HCT116 (cell line): ENCODE data around the gene RIPPLY2. TPM values are rescaled to one million over a fixed set of nuclear protein-coding genes. Genes with fewer than 3 reads are reported as not detected.

Experiments used
- ATAC-seq: fragments of 200-7000 bp; cut with Tn5 transposase; 2 replicates; pipeline ENCODE4 v1.9.1; 2020; ENCODE audit warnings: mild to moderate bottlenecking, moderate library complexity
- BruUV-seq: library from RNA; stranded (reverse); fragments of 400-500 nt; replicated peaks from 2 replicates; lab custom pipeline; 2021; lab: Mats Ljungman, UMichigan
- CTCF ChIA-PET: fragments of 300-600 bp; sonication (Branson Sonifier 250); formaldehyde crosslinking; loops from one replicate; lab custom pipeline; 2021; ENCODE audit warnings: antibody characterized with exemption; lab: Charles Lee
- POLR2A ChIA-PET: fragments of 300-600, 350-600 bp; sonication (Branson Sonifier 250); formaldehyde crosslinking; loops from one replicate; lab custom pipeline; 2021; ENCODE audit warnings: antibody characterized with exemption; lab: Charles Lee
- RAD21 ChIA-PET, 2 experiments: fragments of 300-600 bp; sonication (Branson Sonifier 250); formaldehyde crosslinking; loops; one replicate each; lab custom pipeline; 2023; ENCODE audit warnings: low total read pairs in 2 of 2; ENCODE audit not compliant: uncharacterized antibody in 2 of 2, unreplicated experiment in 2 of 2, low non-redundant PET in 1 of 2; lab: Charles Lee
- DNase-seq: peaks from one replicate; pipeline ENCODE4 v3.0.0-alpha.2; 2010; ENCODE audit warnings: low read depth, low spot score
- H2AFZ ChIP-seq: fragments of 200-600 bp; shearing (Covaris generic), sonication (generic); 2 replicates; pipeline ENCODE4 v1.6.1; 2017; ENCODE audit warnings: low read depth, mixed run types, mixed read lengths, antibody characterized with exemption, low read length; ENCODE audit not compliant: poor library complexity, severe bottlenecking
- H3K27ac ChIP-seq: 2 replicates; pipeline ENCODE4 v1.5.1; 2012; ENCODE audit warnings: low read depth, low read length
- H3K27me3 ChIP-seq: fragments of 200-600 bp; sonication (generic); 2 replicates; pipeline ENCODE4 v1.6.1; 2016; ENCODE audit warnings: mixed run types, low read length, mixed read lengths; ENCODE audit not compliant: insufficient read depth
- H3K36me3 ChIP-seq, 2 experiments: fragments of 200-500 bp in 1 of 2; fragments of 200-600 bp in 1 of 2; sonication (Bioruptor generic) in 1 of 2; sonication (generic) in 1 of 2; 2 replicates each; pipeline versions ENCODE4 v1.5.1 to v1.6.1; 2014 to 2016; ENCODE audit warnings: low read length in 2 of 2, inconsistent platforms in 1 of 2, mixed read lengths in 1 of 2, mixed run types in 1 of 2; ENCODE audit not compliant: insufficient read depth in 2 of 2, control insufficient read depth in 1 of 2
- H3K4me1 ChIP-seq, 2 experiments: fragments of 200-600 bp in 1 of 2; sonication (generic) in 1 of 2; 2 replicates each; pipeline versions ENCODE4 v1.5.1 to v1.6.1; 2012 to 2017; ENCODE audit warnings: low read length in 2 of 2, inconsistent platforms in 1 of 2, mild to moderate bottlenecking in 1 of 2, mixed read lengths in 1 of 2, mixed run types in 1 of 2, moderate library complexity in 1 of 2; ENCODE audit not compliant: insufficient read depth in 2 of 2, control insufficient read depth in 1 of 2
- H3K4me2 ChIP-seq: fragments of 200-600 bp; sonication (generic); 2 replicates; pipeline ENCODE4 v1.6.1; 2017; ENCODE audit warnings: mixed run types, low read length, mixed read lengths
- H3K4me3 ChIP-seq, 2 experiments: fragments of 200-600 bp in 1 of 2; sonication (generic) in 1 of 2; replicated peaks in 1 of 2; 2 replicates each; pipeline ENCODE4 v1.5.1; 2011 to 2016; ENCODE audit warnings: low read length in 2 of 2, control low read depth in 1 of 2, low read depth in 1 of 2, mild to moderate bottlenecking in 1 of 2, mixed read lengths in 1 of 2, mixed run types in 1 of 2
- H3K79me2 ChIP-seq: fragments of 200-600 bp; sonication (generic); 2 replicates; pipeline ENCODE4 v1.6.1; 2017; ENCODE audit warnings: mild to moderate bottlenecking, mixed run types, low read length, moderate library complexity, mixed read lengths; ENCODE audit not compliant: insufficient read depth
- H3K9ac ChIP-seq: fragments of 200-600 bp; sonication (generic); 2 replicates; pipeline ENCODE4 v1.6.1; 2016; ENCODE audit warnings: low read length, mixed read lengths
- H3K9me2 ChIP-seq: fragments of 200-600 bp; sonication (generic), shearing (Covaris generic); 2 replicates; pipeline ENCODE4 v1.6.1; 2017; ENCODE audit warnings: mixed run types, mild to moderate bottlenecking, moderate library complexity; ENCODE audit not compliant: insufficient read depth
- H3K9me3 ChIP-seq, 2 experiments: fragments of 200-500 bp in 1 of 2; fragments of 200-600 bp in 1 of 2; sonication (Bioruptor generic) in 1 of 2; sonication (generic) in 1 of 2; 2 replicates each; pipeline ENCODE4 v1.6.1; 2014 to 2017; ENCODE audit warnings: low read length in 2 of 2, mixed read lengths in 2 of 2, inconsistent platforms in 1 of 2, low read depth in 1 of 2, mild to moderate bottlenecking in 1 of 2, mixed run types in 1 of 2, moderate library complexity in 1 of 2; ENCODE audit not compliant: control insufficient read depth in 1 of 2, insufficient read depth in 1 of 2
- H4K20me1 ChIP-seq: fragments of 200-600 bp; sonication (generic), shearing (Covaris generic); 2 replicates; pipeline ENCODE4 v1.6.1; 2017; ENCODE audit warnings: mixed run types, mild to moderate bottlenecking, moderate library complexity; ENCODE audit not compliant: insufficient read depth
- ATF3 ChIP-seq: IDR thresholded peaks from 2 replicates; pipeline ENCODE4 v1.6.1; 2012
- EZH2 ChIP-seq: fragments of 200-600 bp; sonication (generic); IDR thresholded peaks from 2 replicates; pipeline ENCODE4 v1.6.1; 2017; ENCODE audit warnings: antibody characterized with exemption, mixed run types
- MAX ChIP-seq: IDR thresholded peaks from 2 replicates; pipeline ENCODE4 v1.6.1; 2012
- TCF7L2 ChIP-seq: IDR thresholded peaks from 2 replicates; pipeline ENCODE4 v1.7.0; 2011; ENCODE audit warnings: borderline replicate concordance, inconsistent platforms; ENCODE audit not compliant: insufficient read depth, insufficient read length; ENCODE audit errors: extremely low read depth
- ZFX ChIP-seq: fragments of 450-650 bp; IDR thresholded peaks from 2 replicates; pipeline ENCODE4 v1.6.1; 2017
- intact Hi-C: fragments of 100-400 bp; cut with micrococcal nuclease; formaldehyde crosslinking; loops from 2 replicates; pipeline ENCODE4 v1.10.0; 2022
- total RNA-seq: library from RNA; stranded (reverse); gene quantifications from one replicate; pipeline ENCODE4 v1.2.1, GENCODE V29; 2021; ENCODE audit not compliant: unreplicated experiment
- TF ChIP-seq, protein P1 (sequence below), 3 experiments: fragments of 200-600 bp in 1 of 3; sonication (generic) in 1 of 3; IDR thresholded peaks in 2 of 3; conservative IDR thresholded peaks in 1 of 3; 2 replicates each; pipeline ENCODE4 v1.5.1; 2012 to 2017; ENCODE audit warnings: low read depth in 2 of 3, low read length in 2 of 3, antibody characterized with exemption in 1 of 3, borderline replicate concordance in 1 of 3, control low read depth in 1 of 3, mild to moderate bottlenecking in 1 of 3, mixed read lengths in 1 of 3, mixed run types in 1 of 3, moderate library complexity in 1 of 3; ENCODE audit not compliant: insufficient read depth in 1 of 3
- TF ChIP-seq, protein P2 (sequence below): IDR thresholded peaks from 2 replicates; pipeline ENCODE4 v1.6.1; 2011; ENCODE audit warnings: mild to moderate bottlenecking, low read length, moderate library complexity; ENCODE audit not compliant: insufficient replicate concordance; ENCODE audit errors: extremely low read depth

Gene RIPPLY2
- total RNA-seq, 1 experiment from 2014 or later = not detected

DNA sequence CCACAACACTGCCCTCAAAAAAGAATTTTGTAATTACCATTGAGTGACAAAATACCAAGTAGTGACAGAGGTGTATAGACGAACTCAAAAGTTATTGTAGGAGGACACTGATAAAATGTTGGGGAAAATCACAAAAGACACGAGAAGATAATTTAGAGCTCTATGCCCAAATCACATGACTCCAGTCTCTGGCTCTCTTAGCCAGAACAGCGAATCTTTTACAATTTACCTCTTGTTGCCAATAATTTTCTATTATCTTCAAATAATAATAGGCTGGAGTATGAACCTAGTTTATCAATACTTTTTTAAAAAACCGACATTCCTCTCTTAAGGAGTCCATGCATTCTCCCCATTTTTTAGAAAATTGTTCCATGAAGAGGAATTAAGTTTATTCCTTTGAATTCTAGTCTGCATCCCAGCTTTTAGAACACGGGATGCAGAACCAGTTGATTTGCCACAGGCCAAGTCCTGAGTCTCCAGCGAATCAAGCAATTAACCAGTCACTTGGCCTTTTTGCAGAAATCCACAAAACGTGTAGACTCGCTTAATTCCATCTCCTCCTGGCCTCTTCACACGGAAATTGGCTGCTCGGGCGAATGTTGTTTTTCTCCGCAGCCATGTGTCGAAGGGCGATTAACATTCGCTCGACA, 507 bp upstream of the RIPPLY2 start:
- Histone ChIP-seq H3K27me3 (no peaks in the 10 kb centered on the region; the same call in 1 of the 2 replicates), H2AFZ (no peak overlapping the region), H4K20me1 (no peaks in the 10 kb centered on the region), H3K9me2 (no peaks in the 10 kb centered on the region), H3K36me3 (no peaks in the 10 kb centered on the region), H3K4me1 (no peaks in the 10 kb centered on the region), H3K4me3 (no peak overlapping the region), H3K27ac (no peak overlapping the region), H3K9ac (no peak overlapping the region), H3K9me3 (no peaks in the 10 kb centered on the region), H3K4me2 (no peak overlapping the region), H3K79me2 (no peaks in the 10 kb centered on the region)
- TF ChIP-seq, protein P1, sequence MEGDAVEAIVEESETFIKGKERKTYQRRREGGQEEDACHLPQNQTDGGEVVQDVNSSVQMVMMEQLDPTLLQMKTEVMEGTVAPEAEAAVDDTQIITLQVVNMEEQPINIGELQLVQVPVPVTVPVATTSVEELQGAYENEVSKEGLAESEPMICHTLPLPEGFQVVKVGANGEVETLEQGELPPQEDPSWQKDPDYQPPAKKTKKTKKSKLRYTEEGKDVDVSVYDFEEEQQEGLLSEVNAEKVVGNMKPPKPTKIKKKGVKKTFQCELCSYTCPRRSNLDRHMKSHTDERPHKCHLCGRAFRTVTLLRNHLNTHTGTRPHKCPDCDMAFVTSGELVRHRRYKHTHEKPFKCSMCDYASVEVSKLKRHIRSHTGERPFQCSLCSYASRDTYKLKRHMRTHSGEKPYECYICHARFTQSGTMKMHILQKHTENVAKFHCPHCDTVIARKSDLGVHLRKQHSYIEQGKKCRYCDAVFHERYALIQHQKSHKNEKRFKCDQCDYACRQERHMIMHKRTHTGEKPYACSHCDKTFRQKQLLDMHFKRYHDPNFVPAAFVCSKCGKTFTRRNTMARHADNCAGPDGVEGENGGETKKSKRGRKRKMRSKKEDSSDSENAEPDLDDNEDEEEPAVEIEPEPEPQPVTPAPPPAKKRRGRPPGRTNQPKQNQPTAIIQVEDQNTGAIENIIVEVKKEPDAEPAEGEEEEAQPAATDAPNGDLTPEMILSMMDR (IDR thresholded peaks at IDR 0.05 in 2 of 3, conservative IDR thresholded peaks at IDR 0.05 in 1 of 3; ENCODE audit: borderline replicate concordance in 1 of 3, insufficient read depth in 1 of 3, low read depth in 2 of 3, low read length in 2 of 3) = no peak
- TF ChIP-seq TCF7L2 = no peak
- TF ChIP-seq MAX = no peak
- TF ChIP-seq, protein P2, sequence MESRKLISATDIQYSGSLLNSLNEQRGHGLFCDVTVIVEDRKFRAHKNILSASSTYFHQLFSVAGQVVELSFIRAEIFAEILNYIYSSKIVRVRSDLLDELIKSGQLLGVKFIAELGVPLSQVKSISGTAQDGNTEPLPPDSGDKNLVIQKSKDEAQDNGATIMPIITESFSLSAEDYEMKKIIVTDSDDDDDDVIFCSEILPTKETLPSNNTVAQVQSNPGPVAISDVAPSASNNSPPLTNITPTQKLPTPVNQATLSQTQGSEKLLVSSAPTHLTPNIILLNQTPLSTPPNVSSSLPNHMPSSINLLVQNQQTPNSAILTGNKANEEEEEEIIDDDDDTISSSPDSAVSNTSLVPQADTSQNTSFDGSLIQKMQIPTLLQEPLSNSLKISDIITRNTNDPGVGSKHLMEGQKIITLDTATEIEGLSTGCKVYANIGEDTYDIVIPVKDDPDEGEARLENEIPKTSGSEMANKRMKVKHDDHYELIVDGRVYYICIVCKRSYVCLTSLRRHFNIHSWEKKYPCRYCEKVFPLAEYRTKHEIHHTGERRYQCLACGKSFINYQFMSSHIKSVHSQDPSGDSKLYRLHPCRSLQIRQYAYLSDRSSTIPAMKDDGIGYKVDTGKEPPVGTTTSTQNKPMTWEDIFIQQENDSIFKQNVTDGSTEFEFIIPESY = no peak
- TF ChIP-seq ATF3 = no peak
- no peak for TF ChIP-seq EZH2
- no peak for TF ChIP-seq ZFX
- ChIA-PET RAD21 (no interaction called here), CTCF (no interaction called here), POLR2A (no interaction called here)
- ATAC-seq (no peak), DNase-seq (no peak)
- no TSS peak for BruUV-seq
- intact Hi-C loops = no loop called here
